GM23338 (cell line): ENCODE results near the gene TBPL1. TPM values are rescaled to one million over a fixed set of nuclear protein-coding genes. Genes with fewer than 3 reads are reported as not detected.

Experiments used
- ATAC-seq: fragments of 200-7000 bp; cut with Tn5 transposase; 3 replicates; pipeline ENCODE4 v1.9.1; 2020
- DNase-seq: peaks from one replicate; pipeline ENCODE4 v3.0.0-alpha.2; 2015; ENCODE audit warnings: low spot score
- H2AFZ ChIP-seq: fragments of 200-600 bp; sonication (generic); 2 replicates; pipeline ENCODE4 v1.8.0; 2016; ENCODE audit warnings: antibody characterized with exemption, mild to moderate bottlenecking, moderate library complexity
- H3F3A ChIP-seq: fragments of 200-600 bp; sonication (generic); replicated peaks from 2 replicates; pipeline ENCODE4 v1.8.0; 2017; ENCODE audit warnings: antibody characterized with exemption, mixed run types, low read depth
- H3K27ac ChIP-seq: fragments of 200-600 bp; sonication (generic); 2 replicates; pipeline ENCODE4 v1.6.1; 2016; ENCODE audit warnings: low read depth
- H3K27me3 ChIP-seq: fragments of 200-600 bp; sonication (generic); 2 replicates; pipeline ENCODE4 v1.8.0; 2016; ENCODE audit warnings: mild to moderate bottlenecking, mixed run types, moderate library complexity; ENCODE audit not compliant: insufficient read depth
- H3K36me3 ChIP-seq: fragments of 200-600 bp; sonication (generic); 2 replicates; pipeline ENCODE4 v1.8.0; 2016; ENCODE audit warnings: mild to moderate bottlenecking; ENCODE audit not compliant: insufficient read depth
- H3K4me1 ChIP-seq: fragments of 200-600 bp; sonication (generic); 2 replicates; pipeline ENCODE4 v1.8.0; 2016; ENCODE audit warnings: mild to moderate bottlenecking, moderate library complexity; ENCODE audit not compliant: insufficient read depth
- H3K4me2 ChIP-seq: fragments of 200-600 bp; sonication (generic); 2 replicates; pipeline ENCODE4 v1.7.1; 2017; ENCODE audit warnings: mixed run types
- H3K4me3 ChIP-seq: fragments of 200-600 bp; sonication (generic); 2 replicates; pipeline ENCODE4 v1.6.1; 2016; ENCODE audit warnings: mixed run types
- H3K79me2 ChIP-seq: fragments of 200-600 bp; sonication (generic); replicated peaks from 2 replicates; pipeline ENCODE4 v1.8.0; 2017; ENCODE audit warnings: mild to moderate bottlenecking; ENCODE audit not compliant: insufficient read depth
- H3K9me2 ChIP-seq: fragments of 200-600 bp; sonication (generic); 2 replicates; pipeline ENCODE4 v1.8.0; 2017; ENCODE audit not compliant: insufficient read depth
- H4K20me1 ChIP-seq: fragments of 200-600 bp; sonication (generic); replicated peaks from 2 replicates; pipeline ENCODE4 v1.8.0; 2017; ENCODE audit warnings: mild to moderate bottlenecking; ENCODE audit not compliant: insufficient read depth
- H3K27ac Mint-ChIP-seq: 2 replicates; pipeline ENCODE4 v1.8.0; 2020; ENCODE audit warnings: inconsistent platforms, mild to moderate bottlenecking, moderate library complexity, mixed read lengths
- H3K27me3 Mint-ChIP-seq: 3 replicates; pipeline ENCODE4 v1.8.0; 2022; ENCODE audit warnings: low read depth, mild to moderate bottlenecking, moderate library complexity, mixed read lengths, inconsistent platforms; ENCODE audit not compliant: insufficient read depth, poor library complexity
- H3K36me3 Mint-ChIP-seq: 3 replicates; pipeline ENCODE4 v1.8.0; 2021; ENCODE audit warnings: low read depth, mild to moderate bottlenecking, inconsistent platforms, moderate library complexity, mixed read lengths
- H3K4me1 Mint-ChIP-seq: 3 replicates; pipeline ENCODE4 v1.8.0; 2020; ENCODE audit warnings: mild to moderate bottlenecking, inconsistent platforms, mixed read lengths
- H3K4me3 Mint-ChIP-seq: 3 replicates; pipeline ENCODE4 v1.8.0; 2021; ENCODE audit warnings: moderate library complexity, mild to moderate bottlenecking, inconsistent platforms, mixed read lengths
- H3K9me3 Mint-ChIP-seq: 3 replicates; pipeline ENCODE4 v1.8.0; 2020; ENCODE audit warnings: moderate library complexity, mild to moderate bottlenecking, inconsistent platforms, mixed read lengths
- CREB1 ChIP-seq: fragments of 250-450 bp; sonication (Bioruptor Pico); IDR thresholded peaks from 2 replicates; pipeline ENCODE4 v1.5.0; 2020; ENCODE audit warnings: low read depth, mild to moderate bottlenecking, moderate library complexity
- CTCF ChIP-seq, 2 experiments: fragments of 200-600 bp in 1 of 2; sonication (generic) in 1 of 2; conservative IDR thresholded peaks; 2 replicates each; pipeline versions ENCODE4 v1.5.1 to v1.6.1; 2016 to 2017; ENCODE audit warnings: antibody characterized with exemption in 2 of 2, low read depth in 2 of 2, mild to moderate bottlenecking in 2 of 2, moderate library complexity in 1 of 2
- ETS1 ChIP-seq: IDR thresholded peaks from 2 replicates; pipeline ENCODE4 v1.6.1; 2016; ENCODE audit warnings: antibody characterized with exemption
- EZH2 ChIP-seq: fragments of 200-600 bp; sonication (generic); IDR thresholded peaks from one replicate; pipeline ENCODE4 v1.8.0; 2017; ENCODE audit warnings: antibody characterized with exemption, mild to moderate bottlenecking, low read depth; ENCODE audit not compliant: unreplicated experiment
- EZH2phosphoT487 ChIP-seq: fragments of 200-600 bp; sonication (generic); IDR thresholded peaks from one replicate; pipeline ENCODE4 v1.8.1; 2018; ENCODE audit warnings: antibody characterized with exemption; ENCODE audit not compliant: unreplicated experiment
- JUNB ChIP-seq: IDR thresholded peaks from one replicate; pipeline ENCODE4 v1.6.1; 2016; ENCODE audit warnings: antibody characterized with exemption; ENCODE audit not compliant: unreplicated experiment
- NANOG ChIP-seq: IDR thresholded peaks from 2 replicates; pipeline ENCODE4 v1.6.1; 2016; ENCODE audit warnings: antibody characterized with exemption, borderline replicate concordance
- POLR2AphosphoS5 ChIP-seq: IDR thresholded peaks from 2 replicates; pipeline ENCODE4 v1.6.1; 2016; ENCODE audit warnings: antibody characterized with exemption, low read depth
- REST ChIP-seq: IDR thresholded peaks from one replicate; pipeline ENCODE4 v1.6.1; 2018; ENCODE audit warnings: antibody characterized with exemption; ENCODE audit not compliant: unreplicated experiment
- STAT1 ChIP-seq: IDR thresholded peaks from one replicate; pipeline ENCODE4 v1.6.1; 2016; ENCODE audit warnings: antibody characterized with exemption; ENCODE audit not compliant: unreplicated experiment
- ZNF114 ChIP-seq: fragments of 250-450 bp; sonication (Bioruptor Pico); IDR thresholded peaks from 2 replicates; pipeline ENCODE4 v1.5.0; 2020; ENCODE audit warnings: mild to moderate bottlenecking, moderate library complexity
- ZNF331 ChIP-seq: fragments of 250-450 bp; sonication (Bioruptor Pico); IDR thresholded peaks from 2 replicates; pipeline ENCODE4 v1.5.0; 2020; ENCODE audit warnings: low read depth, mild to moderate bottlenecking, moderate library complexity
- polyA plus RNA-seq: library from polyadenylated mRNA; unstranded; fragments of >200 nt; fragmentation: Nextera tagmentation; extraction: Ambion mirVana; gene quantifications from 2 replicates; pipeline ENCODE4 v1.2.1, GENCODE V29; 2016
- total RNA-seq: library from RNA; depleted of rRNA; stranded (reverse); fragments of >200 nt; shearing (Covaris generic); gene quantifications from 2 replicates; pipeline ENCODE4 v1.2.3, GENCODE V29; 2014

The TBPL1 gene
- total and polyA plus RNA-seq, 2 experiments from 2014 or later, result 72.9 to 139 TPM

- 0 out of 3 replicates have a peak, but pooled peaks cover 4% of the 10 kb centered on the region for H3K4me1 Mint-ChIP-seq
- H3K4me3 Mint-ChIP-seq, result no peak overlapping the region
- ATAC-seq, result no peak
- Histone ChIP-seq H3K4me3 (no peak overlapping the region), H4K20me1 (no peaks in the 10 kb centered on the region), H3K79me2 (no peaks in the 10 kb centered on the region), H3K36me3 (no peaks in the 10 kb centered on the region), H3K4me2 (no peak overlapping the region), H2AFZ (no peak overlapping the region), H3K27me3 (peaks cover 4% of the 10 kb centered on the region), H3K4me1 (no peaks in the 10 kb centered on the region; the same call in 1 of the 2 replicates), H3K9me2 (0 out of 2 replicates have a peak, but pooled peaks cover 7% of the 10 kb centered on the region), H3F3A (no peaks in the 10 kb centered on the region), H3K27ac (no peak overlapping the region)
- DNase-seq, result no peak
- TF ChIP-seq REST (no peak), POLR2AphosphoS5 (no peak), ZNF331 (CRISPR knock-in tag) (no peak), CREB1 (CRISPR knock-in tag) (no peak)
- H3K27ac Mint-ChIP-seq, result no peak overlapping the region
- peaks cover 2% of the 10 kb centered on the region for H3K27me3 Mint-ChIP-seq
- no peaks in the 10 kb centered on the region for H3K9me3 Mint-ChIP-seq
- H3K36me3 Mint-ChIP-seq, result no peaks in the 10 kb centered on the region
These were observed 49.2 kb upstream of the TBPL1 start for GRCh38 chr6:133903855-133904254.

GRCh38 chr6:133906050-133906449 lies 47.0 kb upstream of the TBPL1 start:
- Histone ChIP-seq H2AFZ (peak overlapping the region; percentile 93; the same call in 1 of the 2 replicates), H3K27me3 (no peaks in the 10 kb centered on the region), H3K4me2 (no peak overlapping the region), H3K4me3 (no peak overlapping the region), H3K4me1 (no peaks in the 10 kb centered on the region; the same call in 1 of the 2 replicates), H3K36me3 (no peaks in the 10 kb centered on the region), H3K79me2 (no peaks in the 10 kb centered on the region), H3K27ac (no peak overlapping the region), H3K9me2 (0 out of 2 replicates have a peak, but pooled peaks cover 7% of the 10 kb centered on the region), H3F3A (no peaks in the 10 kb centered on the region), H4K20me1 (no peaks in the 10 kb centered on the region)
- no peak for ATAC-seq
- H3K27ac Mint-ChIP-seq, result no peak overlapping the region
- no peak for DNase-seq
- H3K36me3 Mint-ChIP-seq, result peaks cover 3% of the 10 kb centered on the region; the same call in 1 of the 3 replicates
- peaks cover 3% of the 10 kb centered on the region; the same call in 2 of the 3 replicates for H3K9me3 Mint-ChIP-seq
- 0 out of 3 replicates have a peak, but pooled peaks cover 4% of the 10 kb centered on the region for H3K4me1 Mint-ChIP-seq
- peaks cover 4% of the 10 kb centered on the region for H3K27me3 Mint-ChIP-seq
- H3K4me3 Mint-ChIP-seq, result no peak overlapping the region
- TF ChIP-seq EZH2, result no peak
- no peak for TF ChIP-seq ETS1
- no peak for TF ChIP-seq JUNB
- TF ChIP-seq ZNF114, result no peak
- no peak for TF ChIP-seq EZH2phosphoT487
- no peak for TF ChIP-seq STAT1
- TF ChIP-seq NANOG, result no peak
- no peak for TF ChIP-seq ZNF331 (CRISPR knock-in tag)
- no peak for TF ChIP-seq CTCF (conservative IDR thresholded peaks at IDR 0.05; ENCODE audit: low read depth in 2 of 2)
